Measurements from ENCODE around the gene OLFM3.

DNA sequence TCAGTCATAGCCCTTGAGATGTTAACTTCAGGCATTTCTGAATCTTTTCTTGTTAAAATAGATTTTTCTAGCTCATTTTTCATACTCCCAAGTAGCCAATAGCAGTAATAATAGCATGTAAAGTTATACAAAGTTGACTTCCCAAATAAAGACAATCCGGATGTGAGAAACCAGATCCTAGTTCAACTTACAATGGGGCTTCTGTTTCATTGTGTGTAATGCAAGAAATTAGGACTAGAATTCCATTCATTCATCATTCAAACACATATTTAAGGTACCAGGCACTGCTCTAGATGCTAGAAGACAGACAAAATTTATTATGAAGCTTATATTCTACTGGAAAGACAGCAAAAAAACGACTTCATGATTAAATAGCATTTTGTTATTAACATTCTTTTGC, 240.3 kb downstream of the OLFM3 start:
- TF ChIP-seq, protein P1, sequence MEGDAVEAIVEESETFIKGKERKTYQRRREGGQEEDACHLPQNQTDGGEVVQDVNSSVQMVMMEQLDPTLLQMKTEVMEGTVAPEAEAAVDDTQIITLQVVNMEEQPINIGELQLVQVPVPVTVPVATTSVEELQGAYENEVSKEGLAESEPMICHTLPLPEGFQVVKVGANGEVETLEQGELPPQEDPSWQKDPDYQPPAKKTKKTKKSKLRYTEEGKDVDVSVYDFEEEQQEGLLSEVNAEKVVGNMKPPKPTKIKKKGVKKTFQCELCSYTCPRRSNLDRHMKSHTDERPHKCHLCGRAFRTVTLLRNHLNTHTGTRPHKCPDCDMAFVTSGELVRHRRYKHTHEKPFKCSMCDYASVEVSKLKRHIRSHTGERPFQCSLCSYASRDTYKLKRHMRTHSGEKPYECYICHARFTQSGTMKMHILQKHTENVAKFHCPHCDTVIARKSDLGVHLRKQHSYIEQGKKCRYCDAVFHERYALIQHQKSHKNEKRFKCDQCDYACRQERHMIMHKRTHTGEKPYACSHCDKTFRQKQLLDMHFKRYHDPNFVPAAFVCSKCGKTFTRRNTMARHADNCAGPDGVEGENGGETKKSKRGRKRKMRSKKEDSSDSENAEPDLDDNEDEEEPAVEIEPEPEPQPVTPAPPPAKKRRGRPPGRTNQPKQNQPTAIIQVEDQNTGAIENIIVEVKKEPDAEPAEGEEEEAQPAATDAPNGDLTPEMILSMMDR (IDR thresholded peaks at IDR 0.05; ENCODE audit: low read depth, low read length): no peak
- TF ChIP-seq POLR2A (IDR thresholded peaks at IDR 0.05; ENCODE audit: extremely low read depth, insufficient read length): no peak
